ENCODE results near the gene MASTL.

DNA sequence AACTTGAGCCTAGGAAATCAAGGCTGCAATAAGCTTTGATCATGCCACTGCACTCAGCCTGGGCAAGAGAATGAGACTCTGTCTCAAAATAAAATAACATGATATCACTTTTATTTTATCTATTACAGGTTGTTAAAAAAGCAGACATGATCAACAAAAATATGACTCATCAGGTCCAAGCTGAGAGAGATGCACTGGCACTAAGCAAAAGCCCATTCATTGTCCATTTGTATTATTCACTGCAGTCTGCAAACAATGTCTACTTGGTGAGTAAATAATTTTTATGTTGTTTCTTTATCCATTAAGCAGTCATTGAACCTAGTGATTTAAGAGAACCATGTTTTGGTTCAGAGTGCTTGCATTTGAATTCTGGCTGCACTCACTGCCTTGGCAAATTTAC lies 3.3 kb downstream of the MASTL start:
- TF ChIP-seq, protein P1, sequence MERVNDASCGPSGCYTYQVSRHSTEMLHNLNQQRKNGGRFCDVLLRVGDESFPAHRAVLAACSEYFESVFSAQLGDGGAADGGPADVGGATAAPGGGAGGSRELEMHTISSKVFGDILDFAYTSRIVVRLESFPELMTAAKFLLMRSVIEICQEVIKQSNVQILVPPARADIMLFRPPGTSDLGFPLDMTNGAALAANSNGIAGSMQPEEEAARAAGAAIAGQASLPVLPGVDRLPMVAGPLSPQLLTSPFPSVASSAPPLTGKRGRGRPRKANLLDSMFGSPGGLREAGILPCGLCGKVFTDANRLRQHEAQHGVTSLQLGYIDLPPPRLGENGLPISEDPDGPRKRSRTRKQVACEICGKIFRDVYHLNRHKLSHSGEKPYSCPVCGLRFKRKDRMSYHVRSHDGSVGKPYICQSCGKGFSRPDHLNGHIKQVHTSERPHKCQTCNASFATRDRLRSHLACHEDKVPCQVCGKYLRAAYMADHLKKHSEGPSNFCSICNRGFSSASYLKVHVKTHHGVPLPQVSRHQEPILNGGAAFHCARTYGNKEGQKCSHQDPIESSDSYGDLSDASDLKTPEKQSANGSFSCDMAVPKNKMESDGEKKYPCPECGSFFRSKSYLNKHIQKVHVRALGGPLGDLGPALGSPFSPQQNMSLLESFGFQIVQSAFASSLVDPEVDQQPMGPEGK (tag by site-specific recombination; IDR thresholded peaks at IDR 0.05): no peak
- TF ChIP-seq BCL11A (tag by site-specific recombination; IDR thresholded peaks at IDR 0.05; ENCODE audit: low read depth) (no peak), ZFP41 (tag by site-specific recombination; IDR thresholded peaks at IDR 0.05; ENCODE audit: borderline replicate concordance) (no peak), ZNF274 (IDR thresholded peaks at IDR 0.05; ENCODE audit: low read length) (no peak), ZNF274 (tag by site-specific recombination; IDR thresholded peaks at IDR 0.05; ENCODE audit: borderline replicate concordance) (no peak), ZNF521 (tag by site-specific recombination; IDR thresholded peaks at IDR 0.05) (no peak), KLF7 (tag by site-specific recombination; IDR thresholded peaks at IDR 0.05; ENCODE audit: borderline replicate concordance) (no peak), YY1 (tag by site-specific recombination; IDR thresholded peaks at IDR 0.05) (no peak), ZNF510 (tag by site-specific recombination; IDR thresholded peaks at IDR 0.05; ENCODE audit: insufficient replicate concordance) (no peak), ZNF335 (tag by site-specific recombination; conservative IDR thresholded peaks at IDR 0.05) (no peak), ZNF501 (tag by site-specific recombination; IDR thresholded peaks at IDR 0.05) (no peak)
- TF ChIP-seq, protein P2, sequence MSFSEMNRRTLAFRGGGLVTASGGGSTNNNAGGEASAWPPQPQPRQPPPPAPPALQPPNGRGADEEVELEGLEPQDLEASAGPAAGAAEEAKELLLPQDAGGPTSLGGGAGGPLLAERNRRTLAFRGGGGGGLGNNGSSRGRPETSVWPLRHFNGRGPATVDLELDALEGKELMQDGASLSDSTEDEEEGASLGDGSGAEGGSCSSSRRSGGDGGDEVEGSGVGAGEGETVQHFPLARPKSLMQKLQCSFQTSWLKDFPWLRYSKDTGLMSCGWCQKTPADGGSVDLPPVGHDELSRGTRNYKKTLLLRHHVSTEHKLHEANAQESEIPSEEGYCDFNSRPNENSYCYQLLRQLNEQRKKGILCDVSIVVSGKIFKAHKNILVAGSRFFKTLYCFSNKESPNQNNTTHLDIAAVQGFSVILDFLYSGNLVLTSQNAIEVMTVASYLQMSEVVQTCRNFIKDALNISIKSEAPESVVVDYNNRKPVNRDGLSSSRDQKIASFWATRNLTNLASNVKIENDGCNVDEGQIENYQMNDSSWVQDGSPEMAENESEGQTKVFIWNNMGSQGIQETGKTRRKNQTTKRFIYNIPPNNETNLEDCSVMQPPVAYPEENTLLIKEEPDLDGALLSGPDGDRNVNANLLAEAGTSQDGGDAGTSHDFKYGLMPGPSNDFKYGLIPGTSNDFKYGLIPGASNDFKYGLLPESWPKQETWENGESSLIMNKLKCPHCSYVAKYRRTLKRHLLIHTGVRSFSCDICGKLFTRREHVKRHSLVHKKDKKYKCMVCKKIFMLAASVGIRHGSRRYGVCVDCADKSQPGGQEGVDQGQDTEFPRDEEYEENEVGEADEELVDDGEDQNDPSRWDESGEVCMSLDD (tag by site-specific recombination; IDR thresholded peaks at IDR 0.05): no peak
- TF ChIP-seq, protein P3, sequence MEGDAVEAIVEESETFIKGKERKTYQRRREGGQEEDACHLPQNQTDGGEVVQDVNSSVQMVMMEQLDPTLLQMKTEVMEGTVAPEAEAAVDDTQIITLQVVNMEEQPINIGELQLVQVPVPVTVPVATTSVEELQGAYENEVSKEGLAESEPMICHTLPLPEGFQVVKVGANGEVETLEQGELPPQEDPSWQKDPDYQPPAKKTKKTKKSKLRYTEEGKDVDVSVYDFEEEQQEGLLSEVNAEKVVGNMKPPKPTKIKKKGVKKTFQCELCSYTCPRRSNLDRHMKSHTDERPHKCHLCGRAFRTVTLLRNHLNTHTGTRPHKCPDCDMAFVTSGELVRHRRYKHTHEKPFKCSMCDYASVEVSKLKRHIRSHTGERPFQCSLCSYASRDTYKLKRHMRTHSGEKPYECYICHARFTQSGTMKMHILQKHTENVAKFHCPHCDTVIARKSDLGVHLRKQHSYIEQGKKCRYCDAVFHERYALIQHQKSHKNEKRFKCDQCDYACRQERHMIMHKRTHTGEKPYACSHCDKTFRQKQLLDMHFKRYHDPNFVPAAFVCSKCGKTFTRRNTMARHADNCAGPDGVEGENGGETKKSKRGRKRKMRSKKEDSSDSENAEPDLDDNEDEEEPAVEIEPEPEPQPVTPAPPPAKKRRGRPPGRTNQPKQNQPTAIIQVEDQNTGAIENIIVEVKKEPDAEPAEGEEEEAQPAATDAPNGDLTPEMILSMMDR (tag by site-specific recombination; IDR thresholded peaks at IDR 0.05): no peak

Measured in HEK293 (cell line).